Lower leg skin (tissue), 4 donors: ENCODE results near the gene DECR2. TPM values are rescaled to one million over a fixed set of nuclear protein-coding genes. Genes with fewer than 3 reads are reported as not detected.

Source experiments
- DNase-seq, 2 donors: peaks; one replicate each; pipeline ENCODE4 v3.0.0-alpha.2; 2019; ENCODE audit warnings: low spot score in 2 of 2
- H3K4me3 ChIP-seq: fragments of 200-600 bp; sonication (generic); 2 replicates; pipeline ENCODE4 v1.5.1; 2017; ENCODE audit warnings: mild to moderate bottlenecking, low read depth; ENCODE audit not compliant: poor library complexity, severe bottlenecking
- POLR2A ChIP-seq, 2 donors: fragments of 450-650 bp; IDR thresholded peaks; one replicate each; pipeline ENCODE4 v1.6.1; 2016 to 2017; ENCODE audit warnings: antibody characterized with exemption in 2 of 2, mild to moderate bottlenecking in 1 of 2, moderate library complexity in 1 of 2
- WGBS, 2 donors: methylation state at CpG; one replicate each; pipeline ENCODE4 v1.1.5; 2018; 5-methylcytosine and 5-hydroxymethylcytosine counted together
- intact Hi-C: fragments of 100-400 bp; cut with DNase I; formaldehyde crosslinking; loops from one replicate; pipeline ENCODE4 v1.15.0; 2023; ENCODE audit warnings: low total_unique reads
- total RNA-seq, 4 donors: library from RNA; depleted of rRNA; stranded (reverse); fragments of >200 nt; gene quantifications; one replicate each; pipeline ENCODE4 v1.1.0, GENCODE V29; 2016
- TF ChIP-seq, protein P1 (sequence below), 3 donors: fragments of 450-650 bp; IDR thresholded peaks; one replicate each; pipeline ENCODE4 v1.5.1; 2016; ENCODE audit warnings: antibody characterized with exemption in 3 of 3, mild to moderate bottlenecking in 3 of 3, moderate library complexity in 2 of 3

DECR2 gene
- total RNA-seq, 4 donors from 2014 or later, result 14.0 to 21.0 (median 18.8) TPM

- H3K4me3 ChIP-seq, result peak within 1 kb of the TSS; percentile 48
- peak; percentile 69 to 96 for DNase-seq
- peak in 1 of 2 donors; percentile 20 for TF ChIP-seq POLR2A (IDR thresholded peaks at IDR 0.05)
- TF ChIP-seq, protein P1, sequence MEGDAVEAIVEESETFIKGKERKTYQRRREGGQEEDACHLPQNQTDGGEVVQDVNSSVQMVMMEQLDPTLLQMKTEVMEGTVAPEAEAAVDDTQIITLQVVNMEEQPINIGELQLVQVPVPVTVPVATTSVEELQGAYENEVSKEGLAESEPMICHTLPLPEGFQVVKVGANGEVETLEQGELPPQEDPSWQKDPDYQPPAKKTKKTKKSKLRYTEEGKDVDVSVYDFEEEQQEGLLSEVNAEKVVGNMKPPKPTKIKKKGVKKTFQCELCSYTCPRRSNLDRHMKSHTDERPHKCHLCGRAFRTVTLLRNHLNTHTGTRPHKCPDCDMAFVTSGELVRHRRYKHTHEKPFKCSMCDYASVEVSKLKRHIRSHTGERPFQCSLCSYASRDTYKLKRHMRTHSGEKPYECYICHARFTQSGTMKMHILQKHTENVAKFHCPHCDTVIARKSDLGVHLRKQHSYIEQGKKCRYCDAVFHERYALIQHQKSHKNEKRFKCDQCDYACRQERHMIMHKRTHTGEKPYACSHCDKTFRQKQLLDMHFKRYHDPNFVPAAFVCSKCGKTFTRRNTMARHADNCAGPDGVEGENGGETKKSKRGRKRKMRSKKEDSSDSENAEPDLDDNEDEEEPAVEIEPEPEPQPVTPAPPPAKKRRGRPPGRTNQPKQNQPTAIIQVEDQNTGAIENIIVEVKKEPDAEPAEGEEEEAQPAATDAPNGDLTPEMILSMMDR (IDR thresholded peaks at IDR 0.05), result no peak
- 0% methylated on average over 22 to 68 of the region's 77 CpGs for WGBS, 2 donors
- intact Hi-C loops, result no loop called here
Measured at GRCh38 chr16:425082-425718, 23.5 kb downstream of the DECR2 start, which contains the start of gene RAB11FIP3. RAB11FIP3 (plus strand) TSS chr16:425649; CDS start chr16:426007, 358 bp downstream.

DNA sequence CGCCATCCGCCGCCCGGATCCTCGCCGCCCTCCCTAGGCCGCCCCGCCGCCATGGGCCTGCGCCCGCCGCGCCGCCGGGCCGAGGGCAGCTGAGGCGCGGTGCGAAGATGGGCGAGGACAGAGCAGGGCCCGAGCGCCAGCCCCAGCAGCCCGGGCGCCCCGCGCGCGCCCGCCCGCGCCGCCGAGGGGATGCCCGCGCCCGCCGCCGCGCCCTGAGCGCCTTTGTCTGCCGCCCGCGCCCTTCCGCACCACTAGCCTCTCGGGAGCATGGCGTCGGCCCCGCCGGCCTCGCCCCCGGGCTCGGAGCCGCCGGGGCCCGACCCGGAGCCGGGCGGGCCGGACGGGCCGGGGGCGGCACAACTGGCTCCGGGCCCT, 24.0 kb downstream of the DECR2 start:
- peak overlapping the region; percentile 28 for H3K4me3 ChIP-seq
- TF ChIP-seq POLR2A (IDR thresholded peaks at IDR 0.05), result no peak
- TF ChIP-seq, protein P1 (IDR thresholded peaks at IDR 0.05), result no peak
- 2% methylated on average over 36 of the region's 63 CpGs; no CpG with 5 or more reads in 1 of the 2 donors for WGBS, 2 donors
- no peak for DNase-seq
- intact Hi-C loops, result no loop called here

DNA sequence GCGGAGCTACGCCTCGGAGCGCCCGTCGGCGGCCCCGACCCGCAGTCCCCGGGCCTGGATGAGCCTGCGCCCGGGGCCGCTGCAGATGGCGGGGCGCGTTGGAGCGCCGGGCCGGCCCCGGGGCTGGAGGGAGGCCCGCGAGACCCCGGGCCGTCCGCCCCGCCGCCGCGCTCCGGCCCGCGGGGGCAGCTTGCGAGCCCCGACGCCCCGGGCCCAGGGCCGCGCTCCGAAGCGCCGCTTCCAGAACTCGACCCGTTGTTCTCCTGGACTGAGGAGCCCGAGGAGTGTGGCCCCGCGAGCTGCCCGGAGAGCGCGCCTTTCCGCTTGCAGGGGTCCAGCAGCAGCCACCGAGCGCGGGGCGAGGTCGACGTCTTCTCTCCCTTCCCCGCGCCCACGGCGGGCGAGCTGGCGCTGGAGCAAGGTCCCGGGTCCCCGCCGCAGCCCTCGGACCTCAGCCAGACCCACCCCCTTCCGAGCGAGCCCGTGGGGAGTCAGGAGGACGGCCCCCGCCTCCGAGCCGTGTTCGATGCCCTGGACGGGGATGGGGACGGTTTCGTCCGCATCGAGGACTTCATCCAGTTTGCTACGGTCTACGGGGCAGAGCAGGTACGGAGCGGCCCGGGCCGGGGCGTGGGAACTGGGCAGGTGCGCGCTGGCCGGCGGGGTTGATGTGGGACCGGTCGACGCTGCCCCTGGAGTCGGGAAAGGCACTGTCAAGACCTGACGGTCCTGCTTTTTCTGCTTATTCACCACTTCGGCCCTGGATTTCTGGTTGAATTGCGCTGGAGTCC, 24.6 kb downstream of the DECR2 start:
- peak in 1 of 2 donors; percentile 90 for DNase-seq
- peak overlapping the region; percentile 48 for H3K4me3 ChIP-seq
- intact Hi-C loops, result no loop called here
- WGBS, 2 donors, result 0 to 5% methylated on average over 3 to 29 of the region's 97 CpGs
- TF ChIP-seq, protein P1 (IDR thresholded peaks at IDR 0.05), result no peak
- no peak for TF ChIP-seq POLR2A (IDR thresholded peaks at IDR 0.05)

DNA sequence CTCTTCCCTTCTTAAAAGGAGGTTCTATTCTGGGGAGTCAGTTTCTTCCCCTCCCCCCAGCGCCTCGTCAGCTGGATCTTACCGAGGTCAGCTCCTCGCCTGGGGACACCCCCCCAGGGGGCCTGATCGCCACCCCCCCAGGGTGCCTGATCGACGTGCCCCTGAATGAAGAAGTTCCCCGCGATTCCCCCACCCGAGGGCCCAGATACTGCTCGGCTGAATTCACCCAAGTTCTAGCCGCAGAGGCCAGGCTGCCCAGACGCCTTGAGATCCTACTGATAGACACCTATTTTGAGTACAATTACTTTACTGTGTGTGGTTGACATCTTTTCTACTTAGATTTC, 25.2 kb downstream of the DECR2 start:
- DNase-seq, result no peak
- intact Hi-C loops, result no loop called here
- no peak overlapping the region for H3K4me3 ChIP-seq
- TF ChIP-seq POLR2A (IDR thresholded peaks at IDR 0.05), result no peak
- TF ChIP-seq, protein P1 (IDR thresholded peaks at IDR 0.05), result no peak
- 12 to 13% methylated on average over 10 to 13 of the region's 13 CpGs for whole genome bisulfite sequencing, 2 donors

DNA sequence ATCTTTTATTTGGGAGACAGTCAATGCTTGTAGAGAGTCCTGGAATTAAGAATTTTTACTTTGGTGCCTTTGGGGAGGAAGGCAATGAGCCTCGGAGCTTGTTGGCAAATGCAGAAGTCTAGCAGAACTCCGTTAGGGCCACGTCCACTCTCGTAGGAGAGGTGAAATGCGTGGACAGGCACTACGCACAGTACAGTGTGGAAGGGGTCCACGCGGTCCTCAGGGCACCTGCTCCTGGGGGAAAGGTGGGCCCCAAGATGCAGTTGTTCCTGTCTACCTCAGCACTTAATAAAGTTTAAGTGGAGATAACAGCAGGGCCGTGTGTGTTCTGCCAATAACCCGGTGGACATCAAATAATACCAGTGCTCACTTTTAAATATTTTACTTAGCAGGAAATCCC, 25.6 kb downstream of the DECR2 start:
- no peak overlapping the region for H3K4me3 ChIP-seq
- no peak for DNase-seq
- WGBS, 2 donors, result 58 to 60% methylated on average over 10 of the region's 10 CpGs
- intact Hi-C loops, result no loop called here
- TF ChIP-seq POLR2A (IDR thresholded peaks at IDR 0.05), result no peak
- TF ChIP-seq, protein P1 (IDR thresholded peaks at IDR 0.05), result no peak
